Measurements from ENCODE around the gene CUEDC2. TPM values are rescaled to one million over a fixed set of nuclear protein-coding genes. Genes with fewer than 3 reads are reported as not detected.
"Not testable (repeated sequence)": the region's sequence is repeated elsewhere in the genome, so short reads cannot be mapped to it uniquely, and the experiment has no call there.

The CUEDC2 gene
- total RNA-seq, 2 experiments from 2014 or later, result 63.3 to 64.4 TPM

DNA sequence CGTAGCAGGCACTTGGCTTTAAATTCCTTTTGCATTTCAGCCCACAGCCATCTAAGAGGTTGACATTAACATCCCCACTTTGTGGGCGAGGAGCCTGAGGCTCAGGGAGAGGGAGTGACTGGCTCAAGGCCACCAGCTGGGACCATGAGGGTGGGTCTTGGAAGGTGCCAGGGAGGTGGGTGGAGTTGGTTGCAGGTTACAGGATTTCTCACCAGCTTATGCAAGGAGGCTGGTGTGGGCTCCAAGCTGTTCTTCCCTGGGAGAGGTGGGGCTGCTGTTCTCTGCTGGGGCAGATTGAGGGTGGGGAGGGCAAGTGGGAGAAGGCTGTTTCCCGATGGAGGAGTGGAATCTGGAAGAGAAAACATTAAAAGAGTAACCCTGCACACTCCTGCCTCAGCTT is 33.1 kb upstream of the CUEDC2 start:
- CTCF ChIA-PET, result interaction anchor here (0.6 to 1.3 kb wide), 5 partner anchors 14 to 297 kb away, joined by 3 to 4 read pairs (median 3); no protein-coding TSS in a partner anchor
- intact Hi-C loops (cut with micrococcal nuclease), result no loop called here
- H3K4me3 Mint-ChIP-seq, result no peak overlapping the region
- no peaks in the 10 kb centered on the region for H3K27me3 Mint-ChIP-seq (ENCODE audit: low read depth)
- no peak overlapping the region for H3K27ac Mint-ChIP-seq
- no peak for DNase-seq
- H3K9me3 Mint-ChIP-seq, result no peaks in the 10 kb centered on the region
- H3K36me3 Mint-ChIP-seq (ENCODE audit: low read depth), result peaks cover 2% of the 10 kb centered on the region
- peaks cover 23% of the 10 kb centered on the region for H3K4me1 Mint-ChIP-seq (ENCODE audit: low read depth)

DNA sequence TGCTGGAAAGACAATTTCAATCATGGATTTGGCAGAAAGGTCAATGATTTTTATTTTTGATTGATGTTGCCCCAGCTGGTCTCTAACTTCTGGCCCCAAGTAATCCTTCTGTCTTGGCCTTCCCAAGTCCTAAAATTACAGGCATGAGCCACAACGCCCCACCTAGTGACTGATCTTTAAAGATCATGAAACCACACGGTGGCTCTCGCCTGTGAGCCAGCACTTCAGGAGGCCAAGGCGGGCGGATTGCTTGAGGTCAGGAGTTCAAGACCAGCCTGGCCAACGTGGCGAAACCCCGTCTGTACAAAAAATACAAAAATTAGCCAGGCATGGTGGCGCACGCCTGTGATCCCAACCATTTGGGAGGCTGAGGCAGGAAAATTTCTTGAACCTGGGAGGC is 31.6 kb upstream of the CUEDC2 start:
- CTCF ChIA-PET, result interaction anchor here (0.9 kb wide), 1 partner anchor 41 kb away, joined by 4 read pairs; no protein-coding TSS in a partner anchor
- no peak for DNase-seq
- intact Hi-C loops (cut with micrococcal nuclease), result no loop called here
- Mint-ChIP-seq H3K9me3 (no peaks in the 10 kb centered on the region), H3K4me1 (ENCODE audit: low read depth) (peaks cover 23% of the 10 kb centered on the region), H3K27ac (no peak overlapping the region), H3K27me3 (ENCODE audit: low read depth) (no peaks in the 10 kb centered on the region), H3K36me3 (ENCODE audit: low read depth) (no peaks in the 10 kb centered on the region), H3K4me3 (no peak overlapping the region)

DNA sequence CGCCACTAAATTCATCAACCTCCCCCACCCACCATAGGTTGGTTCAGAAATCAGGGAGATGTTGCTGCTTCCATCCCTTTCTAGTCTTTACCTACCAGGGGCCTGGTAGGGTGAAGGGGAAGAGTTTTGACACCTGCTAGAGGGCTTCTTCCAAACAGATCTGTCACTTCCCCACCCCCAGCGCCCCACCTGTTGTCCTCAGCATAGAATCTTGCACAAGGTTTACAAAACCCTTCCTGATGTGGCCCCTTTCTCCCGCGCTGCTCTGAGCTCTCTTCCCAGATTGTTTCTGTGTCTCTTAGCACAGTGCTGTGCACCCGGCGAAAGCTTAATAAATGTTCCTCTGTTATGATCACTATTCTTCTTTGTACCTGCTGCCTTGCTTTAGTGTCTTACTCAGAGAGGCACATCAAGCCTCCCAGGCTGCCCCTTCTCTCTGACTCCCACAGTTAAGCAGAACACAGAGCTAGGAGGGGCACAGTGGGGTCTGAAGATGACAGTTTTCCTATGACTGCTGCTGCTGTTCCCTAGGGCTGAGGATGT is 30.2 kb upstream of the CUEDC2 start:
- Mint-ChIP-seq H3K36me3 (ENCODE audit: low read depth) (no peaks in the 10 kb centered on the region), H3K27ac (no peak overlapping the region), H3K4me3 (peak overlapping the region; percentile 2), H3K27me3 (ENCODE audit: low read depth) (no peaks in the 10 kb centered on the region), H3K9me3 (no peaks in the 10 kb centered on the region), H3K4me1 (ENCODE audit: low read depth) (peaks cover 23% of the 10 kb centered on the region)
- DNase-seq, result no peak
- intact Hi-C loops (cut with micrococcal nuclease), result no loop called here
- CTCF ChIA-PET, result interaction anchor here (1.2 to 2.5 kb wide), 2 partner anchors 17 to 116 kb away, joined by 3 to 21 read pairs; no protein-coding TSS in a partner anchor

DNA sequence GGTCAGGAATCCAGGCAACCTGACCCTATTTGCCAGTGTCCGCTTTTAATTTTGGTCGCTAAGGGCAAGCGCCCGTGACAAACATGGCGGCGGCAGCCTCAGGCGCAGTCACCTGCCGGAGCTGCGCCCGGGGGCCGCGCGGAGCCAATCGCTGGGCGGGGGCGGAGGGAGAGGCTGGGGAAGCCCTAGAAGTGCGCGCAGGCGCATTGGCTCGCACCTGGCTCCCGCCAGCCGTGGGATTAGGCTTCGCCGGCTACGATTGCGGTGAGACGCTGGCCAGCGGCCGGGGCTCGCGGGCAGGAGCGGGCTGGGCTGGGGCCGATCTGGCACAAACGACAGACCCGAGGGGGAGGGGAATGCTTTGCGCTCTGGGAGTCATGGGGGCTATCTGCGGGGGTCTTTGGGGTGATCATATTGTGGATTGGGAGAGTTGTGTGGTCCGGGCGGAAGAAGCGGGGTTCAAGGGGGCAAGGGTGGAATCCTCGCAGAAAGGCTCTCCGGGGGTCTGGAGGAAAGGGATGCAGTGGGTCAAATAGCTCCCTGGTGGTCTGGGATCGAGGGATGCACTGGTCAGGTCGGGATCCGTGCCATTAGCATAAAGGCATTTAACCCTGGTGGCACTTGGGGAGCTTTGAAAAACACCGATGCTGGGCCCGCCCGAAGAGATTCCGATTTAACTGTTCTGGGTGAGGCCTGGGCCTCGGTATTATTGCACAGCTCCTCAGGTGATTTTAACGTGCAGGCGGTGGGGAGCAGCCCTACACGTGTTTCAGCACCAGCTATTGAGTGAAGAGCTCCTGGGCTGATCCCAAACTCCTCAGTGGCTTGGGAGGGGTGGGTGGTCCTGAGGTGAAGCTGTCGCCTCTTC is 29.0 kb upstream of the CUEDC2 start:
- no peaks in the 10 kb centered on the region for H3K9me3 Mint-ChIP-seq
- peak; percentile 94 for DNase-seq
- intact Hi-C loops (cut with micrococcal nuclease), result loop anchor here (1.0 kb wide), 6 partner anchors 11 to 216 kb away; partner anchors contain the start of genes ACTR1A, CUEDC2 and GBF1
- H3K27ac Mint-ChIP-seq, result peak overlapping the region; percentile 73
- H3K4me1 Mint-ChIP-seq (ENCODE audit: low read depth), result peaks cover 23% of the 10 kb centered on the region
- CTCF ChIA-PET, result interaction anchor here (0.6 to 2.5 kb wide), 12 partner anchors 10 to 1447 kb away, joined by 3 to 21 read pairs (median 3); partner anchors contain the start of genes C10orf95 and SUFU
- H3K36me3 Mint-ChIP-seq (ENCODE audit: low read depth), result no peaks in the 10 kb centered on the region
- peak overlapping the region; percentile 88 for H3K4me3 Mint-ChIP-seq
- H3K27me3 Mint-ChIP-seq (ENCODE audit: low read depth), result no peaks in the 10 kb centered on the region

DNA sequence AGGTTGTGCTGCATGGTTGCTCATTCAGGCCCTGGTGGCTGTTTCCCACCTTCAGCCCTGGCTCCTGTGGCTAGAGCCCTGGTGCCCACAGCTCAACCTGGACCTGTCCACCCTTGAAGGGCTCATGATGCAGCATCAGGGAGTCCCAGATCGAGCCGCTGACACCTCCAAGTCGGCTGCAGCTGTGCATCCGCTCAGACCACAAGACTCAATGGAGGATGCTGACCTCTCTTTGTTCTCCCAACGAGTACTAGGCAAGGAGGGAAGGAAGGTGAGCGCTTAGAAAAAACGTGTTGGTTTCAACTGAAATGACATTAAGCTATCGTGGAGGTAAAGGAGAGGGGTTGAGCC is 28.4 kb upstream of the CUEDC2 start:
- peak overlapping the region; percentile 88 for H3K4me3 Mint-ChIP-seq
- CTCF ChIA-PET, result interaction anchor here (1.1 to 2.5 kb wide), 5 partner anchors 9 to 231 kb away, joined by 3 to 21 read pairs (median 9); partner anchors contain the start of gene C10orf95
- H3K4me1 Mint-ChIP-seq (ENCODE audit: low read depth), result peaks cover 23% of the 10 kb centered on the region
- no peaks in the 10 kb centered on the region for H3K27me3 Mint-ChIP-seq (ENCODE audit: low read depth)
- peak overlapping the region; percentile 73 for H3K27ac Mint-ChIP-seq
- no peaks in the 10 kb centered on the region for H3K9me3 Mint-ChIP-seq
- H3K36me3 Mint-ChIP-seq (ENCODE audit: low read depth), result no peaks in the 10 kb centered on the region
- intact Hi-C loops (cut with micrococcal nuclease), result loop anchor here (1.0 kb wide), 6 partner anchors 11 to 216 kb away; partner anchors contain the start of genes ACTR1A, CUEDC2 and GBF1
- DNase-seq, result no peak

DNA sequence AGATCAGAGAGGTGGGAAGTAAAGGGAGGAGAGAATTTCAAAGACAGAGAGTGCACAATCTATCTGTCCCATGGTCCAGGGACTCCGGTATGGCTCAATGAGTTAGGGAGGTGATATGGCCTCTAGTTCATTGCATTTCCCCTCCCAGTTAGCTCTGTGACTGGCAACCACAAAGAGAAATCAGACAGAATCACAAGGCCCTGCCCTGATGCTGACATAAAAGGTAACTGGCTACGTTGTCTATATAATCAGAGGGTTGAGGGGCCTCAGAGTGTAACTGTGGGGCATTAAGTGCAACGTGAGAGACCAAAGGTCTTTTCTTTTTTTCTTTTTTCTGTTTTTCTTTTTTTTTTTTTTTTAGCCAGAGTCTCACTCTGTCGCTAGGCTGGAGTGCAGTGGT is 26.3 kb upstream of the CUEDC2 start:
- no peaks in the 10 kb centered on the region for H3K36me3 Mint-ChIP-seq (ENCODE audit: low read depth)
- CTCF ChIA-PET, result no interaction called here
- peaks cover 22% of the 10 kb centered on the region for H3K4me1 Mint-ChIP-seq (ENCODE audit: low read depth)
- no peak for DNase-seq
- intact Hi-C loops (cut with micrococcal nuclease), result no loop called here
- no peak overlapping the region for H3K27ac Mint-ChIP-seq
- no peaks in the 10 kb centered on the region for H3K9me3 Mint-ChIP-seq
- H3K27me3 Mint-ChIP-seq (ENCODE audit: low read depth), result no peaks in the 10 kb centered on the region
- no peak overlapping the region for H3K4me3 Mint-ChIP-seq

DNA sequence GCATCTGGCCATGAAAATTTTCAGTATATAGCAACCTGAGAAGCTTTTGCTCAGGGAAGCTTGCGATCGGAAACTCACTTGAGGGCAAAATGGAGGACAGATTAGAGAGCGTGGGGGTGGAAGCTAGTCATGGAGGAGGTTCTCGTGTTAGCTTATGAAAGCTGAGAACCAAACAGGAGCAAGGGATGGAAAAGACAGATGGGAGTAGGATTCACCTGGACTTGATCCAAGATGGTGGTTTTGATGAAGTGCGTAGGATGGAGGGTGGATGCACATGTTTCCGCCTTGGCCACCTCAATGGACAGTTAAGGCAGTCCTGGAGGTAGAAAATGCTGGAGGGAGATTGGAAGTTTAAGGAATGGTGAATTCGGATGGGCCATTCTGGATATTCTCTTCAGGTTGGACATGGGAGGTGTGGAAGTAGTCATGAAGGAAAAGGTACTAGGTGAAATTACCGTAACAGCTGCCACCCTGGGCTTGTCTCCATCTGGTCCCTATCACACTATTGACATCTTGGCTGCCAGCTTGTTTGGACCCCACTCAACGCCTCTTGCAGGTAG is 25.3 kb upstream of the CUEDC2 start:
- no peak overlapping the region for H3K27ac Mint-ChIP-seq
- CTCF ChIA-PET, result interaction anchor here (1.2 kb wide), 1 partner anchor 22 kb away, joined by 4 read pairs; no protein-coding TSS in a partner anchor
- peaks cover 21% of the 10 kb centered on the region for H3K4me1 Mint-ChIP-seq (ENCODE audit: low read depth)
- no peaks in the 10 kb centered on the region for H3K9me3 Mint-ChIP-seq
- H3K36me3 Mint-ChIP-seq (ENCODE audit: low read depth), result peaks cover 6% of the 10 kb centered on the region
- no peak for DNase-seq
- intact Hi-C loops (cut with micrococcal nuclease), result no loop called here
- no peak overlapping the region for H3K4me3 Mint-ChIP-seq
- H3K27me3 Mint-ChIP-seq (ENCODE audit: low read depth), result no peaks in the 10 kb centered on the region

DNA sequence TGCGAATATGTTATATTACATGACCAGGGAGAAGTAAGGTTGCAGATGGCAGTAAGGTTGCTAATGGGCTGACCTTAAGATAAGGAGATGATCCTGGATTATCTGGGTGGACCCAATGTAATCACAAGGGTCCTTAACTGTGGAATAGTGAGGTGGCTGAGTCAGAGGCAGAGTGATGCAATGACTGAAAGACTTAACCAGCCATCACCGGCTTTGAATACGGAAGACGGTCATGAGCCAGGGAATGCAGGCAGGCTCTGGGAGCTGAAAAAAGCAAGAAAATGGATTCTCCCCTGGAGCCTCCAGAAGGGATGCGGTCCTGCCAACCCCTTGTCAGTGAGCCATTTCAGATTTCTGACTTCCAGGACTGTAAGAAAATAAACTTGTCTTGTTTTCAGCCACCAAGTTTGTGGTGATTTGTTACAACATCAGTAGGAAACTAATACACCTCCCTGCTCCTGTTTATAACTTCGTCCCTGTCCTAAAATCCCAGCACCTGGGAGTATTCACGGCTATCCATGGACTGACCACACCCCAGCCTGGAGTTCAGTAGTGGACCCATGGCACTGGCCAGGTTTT is 23.6 kb upstream of the CUEDC2 start:
- CTCF ChIA-PET, result no interaction called here
- intact Hi-C loops (cut with micrococcal nuclease), result no loop called here
- DNase-seq, result no peak
- Mint-ChIP-seq H3K9me3 (no peaks in the 10 kb centered on the region), H3K4me1 (ENCODE audit: low read depth) (peaks cover 22% of the 10 kb centered on the region), H3K36me3 (ENCODE audit: low read depth) (peaks cover 16% of the 10 kb centered on the region), H3K4me3 (no peak overlapping the region), H3K27me3 (ENCODE audit: low read depth) (no peaks in the 10 kb centered on the region), H3K27ac (peak overlapping the region; percentile 77)

DNA sequence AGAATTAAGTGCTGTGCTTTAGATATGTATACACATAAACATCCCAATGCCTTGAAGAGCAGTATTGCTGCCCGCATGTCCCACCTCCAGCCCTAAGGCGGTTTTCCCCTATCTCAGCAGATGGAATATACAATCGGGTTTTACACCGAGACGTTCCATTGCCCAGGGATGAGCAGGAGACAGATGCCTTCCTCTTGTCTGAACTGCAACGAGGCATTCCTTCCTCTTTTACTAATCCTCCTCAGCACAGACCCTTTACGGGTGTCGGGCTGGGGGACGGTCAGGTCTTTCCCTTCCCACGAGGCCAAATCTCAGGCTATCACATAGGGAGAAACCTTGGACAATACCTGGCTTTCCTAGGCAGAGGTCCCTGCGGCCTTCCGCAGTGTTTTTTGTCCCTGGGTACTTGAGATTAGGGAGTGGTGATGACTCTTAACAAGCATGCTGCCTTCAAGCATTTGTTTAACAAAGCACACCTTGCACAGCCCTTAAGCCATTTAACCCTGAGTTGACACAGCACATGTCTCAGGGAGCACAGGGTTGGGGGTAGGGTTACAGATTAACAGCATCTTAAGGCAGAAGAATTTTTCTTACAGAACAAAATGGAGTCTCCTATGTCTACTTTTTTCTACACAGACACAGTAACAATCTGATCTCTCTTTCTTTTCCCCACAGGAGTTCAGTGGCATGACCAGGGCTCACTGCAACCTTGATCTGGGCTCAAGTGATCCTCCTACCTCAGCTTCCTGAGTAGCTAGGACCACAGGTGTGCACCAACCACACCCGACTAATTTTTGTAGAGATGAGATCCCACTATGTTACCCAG is 22.5 kb upstream of the CUEDC2 start:
- H3K27me3 Mint-ChIP-seq (ENCODE audit: low read depth); H3K4me3 Mint-ChIP-seq; CTCF ChIA-PET; H3K9me3 Mint-ChIP-seq; DNase-seq: not testable (repeated sequence)
- intact Hi-C loops (cut with micrococcal nuclease), result loop anchor here (5.0 kb wide), 1 partner anchor 192 kb away; no protein-coding TSS in a partner anchor
- Mint-ChIP-seq H3K4me1 (ENCODE audit: low read depth) (peaks cover 18% of the 10 kb centered on the region), H3K36me3 (ENCODE audit: low read depth) (peaks cover 16% of the 10 kb centered on the region), H3K27ac (peak overlapping the region; percentile 33)

DNA sequence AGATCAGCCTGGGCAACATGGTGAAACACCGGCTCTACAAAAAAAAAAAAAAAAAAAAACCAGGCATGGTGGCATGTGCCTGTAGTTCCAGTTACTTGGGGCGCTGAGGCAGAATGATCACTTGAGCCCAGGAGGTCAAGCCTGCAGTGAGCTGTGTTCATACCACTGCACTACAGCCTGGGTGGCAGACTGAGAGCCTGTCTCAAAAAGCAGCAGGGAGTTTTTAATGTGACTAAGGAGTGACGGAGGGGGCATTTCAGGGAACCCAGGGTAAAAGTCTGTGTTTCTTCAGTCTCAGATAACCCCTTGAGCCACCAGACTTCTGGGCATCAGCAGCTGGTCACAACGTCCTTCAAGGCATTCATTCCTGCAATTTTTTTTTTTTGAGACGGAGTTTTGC is 21.1 kb upstream of the CUEDC2 start:
- H3K36me3 Mint-ChIP-seq (ENCODE audit: low read depth), result peaks cover 16% of the 10 kb centered on the region
- no peak overlapping the region for H3K27ac Mint-ChIP-seq
- no peaks in the 10 kb centered on the region for H3K9me3 Mint-ChIP-seq
- peaks cover 27% of the 10 kb centered on the region for H3K4me1 Mint-ChIP-seq (ENCODE audit: low read depth)
- no peaks in the 10 kb centered on the region for H3K27me3 Mint-ChIP-seq (ENCODE audit: low read depth)
- no peak overlapping the region for H3K4me3 Mint-ChIP-seq
- CTCF ChIA-PET, result interaction anchor here (1.2 to 3.0 kb wide), 6 partner anchors 8 to 60 kb away, joined by 3 to 11 read pairs (median 4); no protein-coding TSS in a partner anchor
- intact Hi-C loops (cut with micrococcal nuclease), result loop anchor here (5.0 kb wide), 1 partner anchor 194 kb away; no protein-coding TSS in a partner anchor
- DNase-seq, result no peak

DNA sequence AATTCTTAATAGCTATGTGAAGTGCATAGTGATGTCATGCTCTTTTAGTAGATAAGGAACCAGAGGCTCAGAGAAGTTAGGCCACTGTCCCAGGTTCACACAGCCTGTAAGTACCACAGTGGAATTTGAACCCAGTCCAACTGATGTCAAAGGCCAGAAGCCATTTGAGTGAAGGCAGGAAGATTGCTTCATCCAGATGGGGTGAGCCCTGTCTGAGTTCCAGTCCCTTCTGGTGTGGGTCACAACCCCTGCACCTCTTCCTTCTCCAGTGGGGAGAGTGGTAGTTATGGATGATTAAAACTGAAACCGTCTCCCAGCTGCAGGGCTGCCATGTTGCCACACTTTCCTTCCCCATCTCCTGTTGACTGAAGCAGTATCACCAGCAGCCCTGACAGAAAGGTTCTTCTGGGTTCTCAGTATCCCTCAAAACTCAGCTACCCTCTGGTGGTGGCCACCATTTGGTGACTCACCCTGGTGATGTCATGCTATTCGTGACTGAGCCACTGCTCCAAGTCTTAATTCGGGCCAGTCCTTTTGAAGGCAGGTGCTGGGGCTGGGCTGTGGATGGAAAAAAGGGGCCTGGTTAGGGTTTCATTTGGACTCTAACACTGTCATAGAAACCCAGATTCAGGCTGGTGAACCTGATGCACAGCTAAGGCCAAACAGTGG is 20.4 kb upstream of the CUEDC2 start:
- DNase-seq, result peak; percentile 79
- peak overlapping the region; percentile 89 for H3K27ac Mint-ChIP-seq

More for the DNA sequence above, 20.4 kb upstream of the CUEDC2 start:
- intact Hi-C loops (cut with micrococcal nuclease), result loop anchor here (5.0 kb wide), 1 partner anchor 194 kb away; no protein-coding TSS in a partner anchor
- CTCF ChIA-PET, result interaction anchor here (0.7 to 3.0 kb wide), 8 partner anchors 8 to 223 kb away, joined by 3 to 11 read pairs (median 4); no protein-coding TSS in a partner anchor
- Mint-ChIP-seq H3K27me3 (ENCODE audit: low read depth) (no peaks in the 10 kb centered on the region), H3K4me3 (no peak overlapping the region), H3K9me3 (no peaks in the 10 kb centered on the region), H3K4me1 (ENCODE audit: low read depth) (peaks cover 27% of the 10 kb centered on the region), H3K36me3 (ENCODE audit: low read depth) (peaks cover 16% of the 10 kb centered on the region)
